OCI-LY7 (cell line): ENCODE results near the gene AATK.

Experiments
- CTCF ChIP-seq: fragments of 200-600 bp; sonication (generic); conservative IDR thresholded peaks from 2 replicates; pipeline ENCODE4 v1.5.1; 2014; ENCODE audit warnings: mild to moderate bottlenecking, antibody characterized with exemption, low read length, moderate library complexity, mixed read lengths
- EZH2phosphoT487 ChIP-seq: fragments of 200-600 bp; sonication (generic); IDR thresholded peaks from 2 replicates; pipeline ENCODE4 v1.6.1; 2018; ENCODE audit warnings: low read depth, borderline replicate concordance, mild to moderate bottlenecking, mixed run types, antibody characterized with exemption, low read length, moderate library complexity, mixed read lengths

GRCh38 chr17:81103379-81103778 lies 62.6 kb downstream of the AATK start:
- TF ChIP-seq CTCF (no peak), EZH2phosphoT487 (no peak)
